Measurements from ENCODE around the gene CACNA1A. TPM values are rescaled to one million over a fixed set of nuclear protein-coding genes. Genes with fewer than 3 reads are reported as not detected.

The CACNA1A gene
- total RNA-seq, 1 donor from 2014 or later = 16.5 TPM

GRCh38 chr19:13255041-13255718 is 251.1 kb downstream of the CACNA1A start:
- H3K4me1 ChIP-seq = no peaks in the 10 kb centered on the region
- Mint-ChIP-seq H3K4me3 (no peak overlapping the region), H3K27ac (no peak overlapping the region), H3K4me1 (no peaks in the 10 kb centered on the region), H3K36me3 (peaks cover 6% of the 10 kb centered on the region), H3K27me3 (ENCODE audit: insufficient read depth, low read depth) (peaks cover 5% of the 10 kb centered on the region), H3K9me3 (peaks cover 2% of the 10 kb centered on the region)
- no peaks in the 10 kb centered on the region for H3K79me2 ChIP-seq (ENCODE audit: low read depth)
- no peaks in the 10 kb centered on the region for H3K27me3 ChIP-seq
- peaks cover 3% of the 10 kb centered on the region for H3K9me3 ChIP-seq (ENCODE audit: low read depth)
- no peak overlapping the region for H3K4me2 ChIP-seq
- H3K36me3 ChIP-seq = no peaks in the 10 kb centered on the region
- H3K4me3 ChIP-seq = no peak overlapping the region
- H2AFZ ChIP-seq (replicated peaks) = no peak overlapping the region
- no peak overlapping the region for H3K9ac ChIP-seq
- H4K20me1 ChIP-seq (ENCODE audit: low read depth) = no peaks in the 10 kb centered on the region
- H3K27ac ChIP-seq = no peak overlapping the region
- no peak for DNase-seq (ENCODE audit: low spot score)
- TF ChIP-seq EZH2phosphoT487 (IDR thresholded peaks at IDR 0.05) = no peak
- no peaks in the 10 kb centered on the region for H3F3A ChIP-seq (ENCODE audit: low read depth)

GRCh38 chr19:13252569-13253335 is 253.5 kb downstream of the CACNA1A start:
- Mint-ChIP-seq H3K27me3 (ENCODE audit: insufficient read depth, low read depth) (peaks cover 5% of the 10 kb centered on the region), H3K9me3 (peaks cover 2% of the 10 kb centered on the region), H3K27ac (no peak overlapping the region), H3K4me3 (no peak overlapping the region), H3K4me1 (peaks cover 3% of the 10 kb centered on the region), H3K36me3 (peaks cover 6% of the 10 kb centered on the region)
- DNase-seq (ENCODE audit: low spot score) = no peak
- Histone ChIP-seq H3K27ac (no peak overlapping the region), H2AFZ (replicated peaks) (no peak overlapping the region), H3K36me3 (no peaks in the 10 kb centered on the region), H3K27me3 (no peaks in the 10 kb centered on the region), H3K9ac (no peak overlapping the region), H3F3A (ENCODE audit: low read depth) (no peaks in the 10 kb centered on the region), H3K4me2 (no peak overlapping the region), H3K4me3 (no peak overlapping the region), H3K4me1 (no peaks in the 10 kb centered on the region), H3K9me3 (ENCODE audit: low read depth) (peaks cover 3% of the 10 kb centered on the region), H3K79me2 (ENCODE audit: low read depth) (no peaks in the 10 kb centered on the region), H4K20me1 (ENCODE audit: low read depth) (no peaks in the 10 kb centered on the region)
- no peak for TF ChIP-seq CTCF (IDR thresholded peaks at IDR 0.05)

GRCh38 chr19:13244920-13245319 is 261.4 kb downstream of the CACNA1A start:
- Histone ChIP-seq H3K9me3 (ENCODE audit: low read depth) (no peaks in the 10 kb centered on the region), H3K79me2 (ENCODE audit: low read depth) (no peaks in the 10 kb centered on the region), H3K27ac (no peak overlapping the region), H3K4me3 (no peak overlapping the region), H3K9ac (no peak overlapping the region), H4K20me1 (ENCODE audit: low read depth) (no peaks in the 10 kb centered on the region), H3K4me2 (no peak overlapping the region), H3K27me3 (no peaks in the 10 kb centered on the region), H3F3A (ENCODE audit: low read depth) (no peaks in the 10 kb centered on the region), H3K4me1 (no peaks in the 10 kb centered on the region), H3K36me3 (no peaks in the 10 kb centered on the region), H2AFZ (replicated peaks) (no peak overlapping the region)
- no peak for TF ChIP-seq EZH2phosphoT487 (IDR thresholded peaks at IDR 0.05)
- TF ChIP-seq CTCF (IDR thresholded peaks at IDR 0.05) = no peak
- no peak for TF ChIP-seq EZH2 (IDR thresholded peaks at IDR 0.05)
- H3K27ac Mint-ChIP-seq = peak overlapping the region; percentile 8
- H3K4me1 Mint-ChIP-seq = peaks cover 4% of the 10 kb centered on the region
- no peaks in the 10 kb centered on the region for H3K9me3 Mint-ChIP-seq
- H3K4me3 Mint-ChIP-seq = no peak overlapping the region
- H3K36me3 Mint-ChIP-seq = no peaks in the 10 kb centered on the region
- no peak for DNase-seq (ENCODE audit: low spot score)
- H3K27me3 Mint-ChIP-seq (ENCODE audit: insufficient read depth, low read depth) = peaks cover 7% of the 10 kb centered on the region

Data from neural progenitor cell (in vitro differentiated cells).